Nucleus accumbens (tissue), 56 donors: ENCODE measurements around the gene USHBP1.

Experiments
- DNase-seq, 56 donors: peaks; one replicate each; lab custom pipeline; 2025; lab: John Stamatoyannopoulos, UW

The USHBP1 gene

DNA sequence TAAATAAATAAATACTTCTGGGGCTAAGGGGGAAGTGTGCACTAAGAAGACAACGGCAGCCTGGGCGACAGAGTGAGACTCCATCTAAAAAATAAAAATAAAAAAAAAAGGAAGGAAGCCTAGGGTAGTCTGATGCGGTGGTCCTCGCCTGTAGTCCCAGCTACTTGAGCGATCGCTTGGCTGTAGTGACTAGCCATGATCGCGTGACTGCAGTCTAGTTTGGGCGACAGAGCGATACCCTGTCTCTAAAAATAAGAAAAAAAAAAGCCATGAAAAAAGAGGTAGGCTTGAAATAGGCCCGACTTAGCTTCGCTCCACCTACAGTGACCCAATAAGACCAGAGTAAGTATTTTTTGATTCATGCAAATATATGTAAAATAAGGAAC lies 2.0 kb upstream of the USHBP1 start:
- peak in 1 of 56 donors; percentile 29 for DNase-seq

GRCh38 chr19:17266026-17266425 lies 1.5 kb upstream of the USHBP1 start:
- DNase-seq = no peak

GRCh38 chr19:17263712-17264640 lies 569 bp downstream of the USHBP1 start:
- DNase-seq = no peak

- no peak for DNase-seq
These were observed 2.0 kb downstream of the USHBP1 start for GRCh38 chr19:17262557-17262956.

GRCh38 chr19:17260842-17261325 lies 3.7 kb downstream of the USHBP1 start:
- DNase-seq = peak in 30 of 56 donors; percentile 3 to 70 (median 34)

DNA sequence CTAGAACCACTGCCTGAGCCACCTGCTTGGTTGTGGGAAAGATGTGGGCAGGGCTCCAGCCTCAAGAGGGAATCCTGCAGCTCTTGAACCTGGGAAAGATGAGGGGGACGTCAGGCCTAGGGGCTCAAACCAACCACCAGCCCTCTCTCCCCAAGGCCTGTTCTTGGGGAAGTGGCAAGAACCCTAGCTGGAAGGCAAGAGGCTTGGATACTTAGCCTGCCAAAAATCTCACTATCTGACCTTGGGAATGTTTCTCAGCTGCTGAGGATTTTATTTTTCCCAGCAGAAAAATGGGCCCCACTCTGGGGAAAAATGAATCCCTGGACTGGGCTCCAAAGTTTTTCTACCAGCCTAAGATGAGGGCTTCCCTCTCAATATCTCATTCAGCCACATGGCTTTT lies 4.6 kb downstream of the USHBP1 start:
- DNase-seq = no peak

GRCh38 chr19:17259118-17259780 lies 5.3 kb downstream of the USHBP1 start:
- no peak for DNase-seq

DNA sequence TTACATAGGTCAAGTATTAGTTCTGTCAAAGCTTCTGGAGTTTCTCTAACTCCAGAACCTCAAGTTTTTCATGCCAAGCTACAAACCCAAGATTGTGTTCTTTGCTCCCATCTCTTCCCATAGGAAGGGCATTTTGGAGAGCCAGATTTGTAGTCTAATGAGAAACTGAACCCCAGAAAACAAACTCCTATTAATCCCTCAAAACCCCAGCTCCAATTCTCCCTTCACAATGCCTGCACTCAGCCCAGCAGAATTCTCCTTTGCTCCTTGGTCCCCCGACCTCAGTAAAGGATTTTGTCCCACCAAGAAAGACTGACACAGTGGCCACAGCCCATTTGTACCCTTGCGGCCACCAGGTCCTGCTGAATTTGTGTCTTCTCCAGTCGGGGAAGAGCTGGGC lies 8.4 kb downstream of the USHBP1 start:
- no peak for DNase-seq

GRCh38 chr19:17255150-17255621 lies 9.4 kb downstream of the USHBP1 start:
- DNase-seq = no peak

DNA sequence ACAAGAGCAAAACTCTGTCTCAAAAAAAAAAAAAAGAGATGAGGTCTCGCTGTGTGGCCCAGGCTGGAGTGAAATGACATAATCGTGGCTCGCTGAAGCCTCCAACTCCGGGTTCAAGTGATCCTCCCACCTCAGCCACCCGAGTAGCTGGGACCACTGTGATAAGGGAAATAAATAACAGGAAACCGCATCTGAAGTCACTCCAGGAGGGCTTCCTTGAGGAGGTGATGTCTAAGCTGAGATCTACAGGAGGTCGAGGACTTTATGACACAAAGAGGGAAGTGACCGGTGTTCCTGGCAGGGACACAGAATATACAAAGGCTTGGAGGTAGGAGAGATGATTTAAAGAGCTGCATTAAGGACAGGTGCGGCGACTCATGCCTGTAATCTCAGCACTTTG lies 9.9 kb downstream of the USHBP1 start:
- DNase-seq = no peak

GRCh38 chr19:17249887-17250548 lies 14.5 kb downstream of the USHBP1 start:
- no peak for DNase-seq

DNA sequence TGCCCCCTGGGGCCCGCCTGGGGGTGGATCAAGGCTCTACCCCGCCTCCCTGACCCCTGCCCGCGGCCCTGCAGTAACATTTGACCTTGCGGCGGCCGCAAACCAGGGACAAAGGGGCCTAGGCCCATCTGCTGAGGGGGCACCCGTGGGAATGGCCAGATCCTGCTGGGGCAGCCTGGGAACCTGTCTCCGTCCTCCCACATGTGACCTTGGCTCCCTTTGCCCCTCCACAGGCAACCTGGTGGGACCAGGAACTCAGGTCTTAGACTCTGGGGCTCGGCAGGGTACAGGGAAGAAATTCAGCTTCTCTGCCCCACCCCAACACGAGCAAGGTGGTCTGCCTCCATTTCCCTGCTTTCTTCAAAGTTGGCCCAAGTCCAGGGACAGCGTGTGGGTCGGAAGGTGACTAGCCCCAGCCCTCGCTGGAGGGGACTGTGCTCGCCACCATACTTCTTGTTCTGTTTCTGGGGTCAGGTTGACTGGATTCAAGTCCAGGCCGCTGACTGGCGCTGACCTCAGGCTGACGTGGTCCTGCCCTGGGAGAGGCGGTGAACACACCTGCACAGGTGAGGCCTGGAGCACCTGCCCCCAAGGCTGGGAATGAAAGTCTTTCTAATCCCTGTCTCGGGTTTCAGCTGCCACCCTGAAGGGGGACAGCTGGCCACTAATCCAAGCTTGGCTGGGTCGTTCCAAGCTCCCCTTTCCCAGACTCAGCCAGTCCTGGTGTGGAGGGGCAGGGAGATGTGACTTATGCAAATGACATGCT lies 16.4 kb downstream of the USHBP1 start:
- DNase-seq = no peak

- peak in 4 of 56 donors; percentile 32 to 52 (median 42) for DNase-seq
These were observed 17.7 kb downstream of the USHBP1 start for GRCh38 chr19:17246681-17247425.

DNA sequence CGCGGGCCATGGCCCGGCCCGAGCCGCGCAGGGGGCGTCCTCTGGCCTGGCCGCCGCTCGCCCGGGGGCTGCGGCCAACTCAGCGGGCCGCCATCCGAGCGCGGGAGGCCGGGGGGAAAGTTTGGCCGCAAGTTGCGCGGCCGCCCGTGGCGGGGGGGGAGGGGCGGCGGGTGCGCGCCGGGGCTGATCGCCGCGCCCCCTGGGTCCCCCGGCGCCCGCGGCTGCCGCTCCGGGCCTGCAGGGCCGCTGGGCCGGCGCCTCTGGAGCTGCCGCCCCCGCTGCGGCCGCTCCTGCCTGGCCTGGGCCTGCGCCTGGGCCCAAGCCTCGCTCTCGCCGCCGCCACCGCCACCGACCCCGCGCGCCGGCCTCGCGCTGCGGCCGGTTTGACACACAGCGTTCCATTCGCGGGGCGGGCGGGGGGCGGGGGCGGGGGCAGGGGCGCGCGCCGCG lies 19.0 kb downstream of the USHBP1 start, which contains the start of gene NR2F6:
NR2F6 (minus strand) TSS at position 385 of the 450 bp plus-strand sequence. CDS start 699 bp downstream, outside the sequence.
- peak in 1 of 56 donors; percentile 60 for DNase-seq

DNA sequence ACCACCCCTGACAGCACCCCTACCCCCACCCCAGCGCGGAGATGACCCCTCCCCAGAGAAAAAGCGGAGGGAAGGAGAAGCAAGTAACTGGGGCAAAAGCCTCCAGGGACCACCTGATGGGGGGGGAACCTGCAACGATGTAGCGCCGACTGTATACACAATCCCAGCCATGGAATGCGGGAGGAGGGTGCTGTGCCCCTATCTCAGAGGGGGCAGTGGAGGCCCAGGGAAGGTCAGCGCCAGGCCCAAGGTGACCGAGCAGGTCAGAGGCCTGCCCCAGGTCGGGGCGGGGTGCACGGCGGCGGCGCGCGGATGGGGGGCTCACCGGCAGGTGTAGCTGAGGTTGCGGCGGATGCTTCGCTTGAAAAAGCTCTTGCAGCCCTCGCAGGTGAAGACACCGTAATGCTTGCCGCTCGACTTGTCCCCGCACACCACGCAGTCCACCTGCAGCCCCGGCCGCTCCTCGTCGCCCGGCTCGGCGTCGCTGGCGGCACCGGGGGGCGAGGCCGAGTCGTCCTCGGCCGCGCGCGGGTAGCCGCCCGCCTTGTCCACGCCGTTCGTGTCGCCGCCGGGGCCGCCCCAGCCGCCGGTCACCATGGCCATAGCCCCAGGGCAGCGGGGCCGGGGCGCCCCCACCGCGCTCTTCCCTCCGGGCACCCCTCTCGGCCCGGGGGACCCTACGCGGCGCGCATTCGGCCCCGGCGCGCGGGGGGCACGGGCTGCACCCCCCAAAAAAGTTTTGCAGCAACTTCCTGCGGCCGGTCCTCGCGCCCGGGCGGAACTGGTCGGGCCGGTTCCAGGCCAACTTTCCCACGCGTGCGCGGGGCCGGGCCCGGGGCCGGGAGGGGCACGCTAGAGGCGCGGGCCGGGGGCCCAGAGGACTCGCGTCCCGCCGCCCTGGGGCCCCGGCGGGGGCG lies 19.7 kb downstream of the USHBP1 start:
- peak in 5 of 56 donors; percentile 6 to 49 (median 11) for DNase-seq

GRCh38 chr19:17243830-17244617 lies 20.5 kb downstream of the USHBP1 start:
- peak in 10 of 56 donors; percentile 6 to 49 (median 16) for DNase-seq

GRCh38 chr19:17243211-17243829 lies 21.2 kb downstream of the USHBP1 start:
- DNase-seq = peak in 1 of 56 donors; percentile 17
